ENCODE data around the gene ACKR1.

Gene ACKR1

GRCh38 chr1:159223004-159223403 lies 18.3 kb downstream of the ACKR1 start:
- no peak for TF ChIP-seq CTCF (IDR thresholded peaks at IDR 0.05)
- no peaks in the 10 kb centered on the region for H3K36me3 ChIP-seq (ENCODE audit: control insufficient read depth, insufficient read depth, low read length)
- no peaks in the 10 kb centered on the region for H3K4me1 ChIP-seq
- no peak overlapping the region for H3K4me3 ChIP-seq (ENCODE audit: low read depth, low read length)
- H3K27ac ChIP-seq = no peak overlapping the region
- H3K9me3 ChIP-seq (ENCODE audit: control insufficient read depth, low read length) = no peaks in the 10 kb centered on the region
- H3K79me2 ChIP-seq = no peaks in the 10 kb centered on the region
- no peaks in the 10 kb centered on the region for H3K27me3 ChIP-seq (ENCODE audit: control insufficient read depth, insufficient read depth, low read length)
- H3K9ac ChIP-seq = no peak overlapping the region
- no peak overlapping the region for H2AFZ ChIP-seq
- H3K4me2 ChIP-seq (ENCODE audit: low read length) = no peak overlapping the region

- Histone ChIP-seq H3K9me3 (ENCODE audit: control insufficient read depth, low read length) (no peaks in the 10 kb centered on the region), H3K9ac (no peak overlapping the region), H3K4me1 (no peaks in the 10 kb centered on the region), H3K27me3 (ENCODE audit: control insufficient read depth, insufficient read depth, low read length) (no peaks in the 10 kb centered on the region), H3K4me3 (ENCODE audit: low read depth, low read length) (no peak overlapping the region), H2AFZ (no peak overlapping the region), H3K4me2 (ENCODE audit: low read length) (no peak overlapping the region), H3K36me3 (ENCODE audit: control insufficient read depth, insufficient read depth, low read length) (no peaks in the 10 kb centered on the region), H3K79me2 (no peaks in the 10 kb centered on the region), H3K27ac (no peak overlapping the region)
- no peak for TF ChIP-seq CTCF (IDR thresholded peaks at IDR 0.05)
These were observed 23.9 kb downstream of the ACKR1 start for GRCh38 chr1:159228554-159228953.

GRCh38 chr1:159229260-159229885 lies 24.7 kb downstream of the ACKR1 start:
- no peaks in the 10 kb centered on the region for H3K4me1 ChIP-seq
- H3K79me2 ChIP-seq = no peaks in the 10 kb centered on the region
- H3K36me3 ChIP-seq (ENCODE audit: control insufficient read depth, insufficient read depth, low read length) = no peaks in the 10 kb centered on the region
- no peak overlapping the region for H2AFZ ChIP-seq
- H3K27me3 ChIP-seq (ENCODE audit: control insufficient read depth, insufficient read depth, low read length) = no peaks in the 10 kb centered on the region
- no peak overlapping the region for H3K9ac ChIP-seq
- H3K27ac ChIP-seq = no peak overlapping the region
- no peak overlapping the region for H3K4me2 ChIP-seq (ENCODE audit: low read length)
- TF ChIP-seq CTCF (IDR thresholded peaks at IDR 0.05) = no peak
- H3K4me3 ChIP-seq (ENCODE audit: low read depth, low read length) = no peak overlapping the region
- H3K9me3 ChIP-seq (ENCODE audit: control insufficient read depth, low read length) = no peaks in the 10 kb centered on the region

GRCh38 chr1:159229896-159230295 lies 25.2 kb downstream of the ACKR1 start:
- no peak overlapping the region for H3K27ac ChIP-seq
- no peak overlapping the region for H2AFZ ChIP-seq
- no peak for TF ChIP-seq CTCF (IDR thresholded peaks at IDR 0.05)
- no peak overlapping the region for H3K9ac ChIP-seq
- H3K36me3 ChIP-seq (ENCODE audit: control insufficient read depth, insufficient read depth, low read length) = no peaks in the 10 kb centered on the region
- no peaks in the 10 kb centered on the region for H3K9me3 ChIP-seq (ENCODE audit: control insufficient read depth, low read length)
- H3K4me3 ChIP-seq (ENCODE audit: low read depth, low read length) = no peak overlapping the region
- no peaks in the 10 kb centered on the region for H3K79me2 ChIP-seq
- no peaks in the 10 kb centered on the region for H3K4me1 ChIP-seq
- H3K4me2 ChIP-seq (ENCODE audit: low read length) = no peak overlapping the region
- H3K27me3 ChIP-seq (ENCODE audit: control insufficient read depth, insufficient read depth, low read length) = no peaks in the 10 kb centered on the region

GRCh38 chr1:159239551-159240220 lies 35.0 kb downstream of the ACKR1 start:
- no peak for TF ChIP-seq CTCF (IDR thresholded peaks at IDR 0.05)
- no peaks in the 10 kb centered on the region for H3K36me3 ChIP-seq (ENCODE audit: control insufficient read depth, insufficient read depth, low read length)
- no peaks in the 10 kb centered on the region for H3K79me2 ChIP-seq
- no peaks in the 10 kb centered on the region for H3K27me3 ChIP-seq (ENCODE audit: control insufficient read depth, insufficient read depth, low read length)
- no peak overlapping the region for H3K4me3 ChIP-seq (ENCODE audit: low read depth, low read length)
- H3K4me2 ChIP-seq (ENCODE audit: low read length) = no peak overlapping the region
- no peaks in the 10 kb centered on the region for H3K4me1 ChIP-seq
- H3K9me3 ChIP-seq (ENCODE audit: control insufficient read depth, low read length) = no peaks in the 10 kb centered on the region
- H3K9ac ChIP-seq = no peak overlapping the region
- H2AFZ ChIP-seq = no peak overlapping the region
- H3K27ac ChIP-seq = no peak overlapping the region
